Fibroblast of skin of right quadriceps (primary cell): Measurements from ENCODE around the gene TMEM54.

Experiments
- DNase-seq: peaks from one replicate; pipeline ENCODE4 v3.0.0-alpha.2; 2013

Gene TMEM54

DNA sequence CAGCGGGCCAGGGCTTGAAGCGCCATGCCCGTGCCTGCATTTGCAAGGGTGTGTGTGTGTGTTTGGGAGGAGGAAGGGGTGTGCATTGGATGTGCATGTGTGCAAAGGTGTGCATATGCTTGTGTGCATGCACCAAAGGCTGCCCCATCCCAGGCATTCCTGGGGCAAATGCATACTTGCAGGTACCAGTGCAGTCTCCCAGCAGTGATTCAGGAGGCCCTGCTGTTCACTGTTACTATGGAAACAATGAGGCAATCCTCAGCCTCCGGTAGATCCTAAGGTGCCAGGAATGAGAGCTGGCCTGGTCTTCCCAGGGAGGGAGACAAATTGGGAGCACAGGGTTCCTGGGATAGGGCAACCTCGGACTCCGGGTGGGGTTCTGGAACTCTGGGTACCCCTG, 23.0 kb downstream of the TMEM54 start:
- no peak for DNase-seq

DNA sequence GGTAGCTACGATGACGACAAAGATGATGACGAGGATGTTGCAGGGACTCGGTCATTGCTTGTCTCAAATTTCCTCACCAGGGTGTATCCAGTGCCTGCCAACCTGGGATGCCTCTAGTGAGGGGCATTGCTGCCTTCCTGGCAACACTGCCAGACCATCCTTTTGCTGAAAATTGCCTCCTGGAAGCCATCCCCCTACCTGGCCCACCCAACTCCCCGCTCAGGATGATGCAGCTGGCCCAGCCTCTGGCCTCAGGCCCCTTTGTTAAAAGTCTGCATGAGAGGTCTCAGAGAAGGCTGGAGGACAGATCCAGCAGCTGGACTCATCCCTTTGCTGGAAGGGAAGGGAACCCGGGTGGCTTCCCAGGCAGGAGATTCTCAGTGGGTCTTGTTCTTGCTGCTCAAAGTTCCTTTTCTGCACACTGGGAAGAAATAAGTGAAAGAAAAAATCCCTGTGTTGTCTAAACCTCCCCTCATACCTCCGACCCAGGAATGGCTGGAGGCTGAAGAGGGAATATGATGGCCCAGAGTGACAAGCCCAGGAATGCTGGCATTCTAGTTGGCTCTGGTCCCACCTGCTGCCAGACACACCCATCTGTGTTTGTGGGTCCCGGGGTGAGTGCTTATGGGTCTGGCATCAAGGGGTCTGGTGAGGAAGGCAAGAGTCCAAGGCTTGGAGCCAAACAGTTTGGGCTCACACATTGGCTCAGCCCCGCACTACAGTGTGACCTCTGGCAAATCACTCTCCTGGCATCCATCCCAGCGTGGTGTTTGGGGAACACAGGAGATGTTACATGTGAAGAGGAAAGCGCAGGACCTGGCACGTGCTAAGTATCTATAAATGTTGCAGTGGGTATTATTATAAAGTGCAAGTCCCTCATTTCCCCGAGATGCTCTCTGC, 23.7 kb downstream of the TMEM54 start:
- no peak for DNase-seq

DNA sequence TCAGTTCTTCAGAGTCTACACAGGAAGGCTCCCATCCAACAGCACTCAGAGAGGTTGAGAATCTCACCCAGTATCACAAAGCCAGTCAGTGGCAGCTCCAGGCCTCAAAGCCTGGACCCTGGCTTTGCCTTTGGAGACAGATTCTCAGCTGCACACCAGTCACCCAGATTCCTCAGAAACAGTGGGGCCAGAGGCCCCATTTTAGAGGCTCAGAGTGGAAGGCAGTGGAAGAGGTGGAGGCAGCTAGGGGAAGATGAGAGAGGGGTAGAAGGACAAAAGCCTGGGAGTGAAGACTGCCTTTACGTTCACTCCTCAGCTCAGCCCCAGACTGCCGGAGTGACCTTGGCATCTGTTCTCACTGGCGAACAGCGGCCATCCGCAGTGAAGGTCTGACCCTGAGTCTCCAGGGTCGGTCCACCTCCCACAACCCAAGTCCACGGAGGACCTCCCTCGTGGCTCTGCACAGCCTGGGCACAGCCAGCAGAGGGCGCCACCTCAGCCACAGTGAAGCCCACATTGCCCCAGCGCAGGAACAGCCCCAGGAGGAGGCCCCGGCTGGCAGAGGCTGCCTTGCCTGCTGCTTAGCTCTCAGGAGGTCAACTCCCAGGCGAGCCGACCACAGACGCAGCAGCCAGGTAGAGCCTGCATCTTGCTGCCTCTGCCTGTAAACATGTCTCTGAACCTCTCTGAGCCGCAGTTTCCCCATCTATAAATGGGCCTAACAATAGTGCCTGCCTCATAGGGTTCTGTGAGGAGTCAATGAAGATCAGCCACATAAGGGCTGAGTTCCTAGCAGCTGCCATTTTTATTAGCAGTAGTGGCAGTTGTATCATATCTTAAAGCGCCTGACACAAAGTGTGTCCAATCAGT, 24.6 kb downstream of the TMEM54 start:
- DNase-seq = peak; percentile 23

DNA sequence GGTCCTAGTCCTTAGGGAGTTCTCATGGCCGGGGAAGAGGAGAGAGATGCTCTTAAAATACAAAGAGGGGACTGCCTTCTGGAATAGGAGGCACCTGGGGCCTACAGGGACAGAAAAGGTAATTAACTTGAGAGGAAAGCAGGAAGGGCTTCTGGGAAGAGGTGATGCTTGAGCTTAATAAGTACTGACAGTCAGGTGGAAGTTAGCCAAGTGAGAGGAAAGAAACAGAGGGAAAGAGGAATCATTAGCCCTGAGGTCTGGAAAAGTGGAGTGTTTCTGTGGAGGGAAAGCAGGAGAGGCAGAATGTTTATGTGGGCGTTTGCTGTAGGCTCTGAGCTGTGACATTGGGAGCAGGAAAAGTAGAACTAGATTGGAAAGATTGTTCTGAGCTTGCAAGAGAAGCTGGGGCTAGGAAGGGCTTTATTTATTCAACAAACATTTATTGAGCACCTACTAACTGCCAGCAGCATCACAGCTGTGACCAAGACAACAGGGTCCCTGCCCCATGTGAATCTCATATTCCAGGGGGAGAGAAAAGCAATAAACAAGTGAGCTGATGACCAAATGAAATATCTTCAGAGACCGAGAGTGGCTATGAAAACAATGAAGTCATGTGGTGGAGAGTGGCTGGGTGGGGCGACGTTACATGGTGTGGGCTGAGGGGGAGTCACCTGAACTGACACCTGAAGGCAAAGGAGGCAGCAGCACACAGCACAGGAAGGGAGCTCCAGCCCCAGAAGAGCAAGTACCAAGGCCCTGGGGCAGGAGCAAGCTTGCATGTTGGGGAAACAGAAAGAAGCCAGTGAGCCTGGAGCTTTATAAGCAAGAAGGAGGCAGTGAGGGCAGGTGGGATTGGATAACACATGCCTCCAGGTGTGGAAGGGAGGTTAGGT, 26.1 kb downstream of the TMEM54 start:
- no peak for DNase-seq

DNA sequence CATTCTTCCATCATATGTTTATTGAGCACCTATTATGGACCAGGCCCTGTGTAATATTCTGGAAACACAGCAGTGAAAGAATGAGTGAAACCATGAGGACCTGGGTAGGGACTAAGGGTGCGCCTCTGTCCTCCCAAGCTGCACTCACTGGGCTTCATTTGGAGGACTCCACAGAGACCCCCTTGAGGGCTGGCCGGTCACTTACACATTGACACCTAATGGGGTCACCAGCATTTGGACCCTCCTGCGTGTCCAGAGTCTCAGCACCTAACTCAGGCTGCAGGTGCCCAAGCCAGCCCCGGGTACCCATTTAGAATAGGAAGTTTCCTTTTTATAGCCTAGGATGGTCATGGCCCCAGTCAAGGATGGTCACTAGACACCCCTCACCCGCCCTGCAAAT, 27.7 kb downstream of the TMEM54 start:
- DNase-seq = no peak

DNA sequence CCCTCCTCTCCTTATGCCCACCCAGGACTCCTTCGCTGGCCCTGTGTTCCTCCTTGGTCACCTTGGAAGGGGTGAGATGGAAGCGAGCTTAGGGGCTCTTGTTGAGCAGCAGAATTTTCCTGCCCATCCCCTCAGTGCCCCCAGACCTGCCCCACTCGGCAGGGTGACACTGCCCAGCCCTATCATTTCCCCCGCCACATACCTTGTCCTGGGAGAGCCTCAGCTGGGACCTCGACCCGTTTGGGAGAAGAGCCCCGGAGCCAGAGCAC, 29.1 kb downstream of the TMEM54 start:
- no peak for DNase-seq

DNA sequence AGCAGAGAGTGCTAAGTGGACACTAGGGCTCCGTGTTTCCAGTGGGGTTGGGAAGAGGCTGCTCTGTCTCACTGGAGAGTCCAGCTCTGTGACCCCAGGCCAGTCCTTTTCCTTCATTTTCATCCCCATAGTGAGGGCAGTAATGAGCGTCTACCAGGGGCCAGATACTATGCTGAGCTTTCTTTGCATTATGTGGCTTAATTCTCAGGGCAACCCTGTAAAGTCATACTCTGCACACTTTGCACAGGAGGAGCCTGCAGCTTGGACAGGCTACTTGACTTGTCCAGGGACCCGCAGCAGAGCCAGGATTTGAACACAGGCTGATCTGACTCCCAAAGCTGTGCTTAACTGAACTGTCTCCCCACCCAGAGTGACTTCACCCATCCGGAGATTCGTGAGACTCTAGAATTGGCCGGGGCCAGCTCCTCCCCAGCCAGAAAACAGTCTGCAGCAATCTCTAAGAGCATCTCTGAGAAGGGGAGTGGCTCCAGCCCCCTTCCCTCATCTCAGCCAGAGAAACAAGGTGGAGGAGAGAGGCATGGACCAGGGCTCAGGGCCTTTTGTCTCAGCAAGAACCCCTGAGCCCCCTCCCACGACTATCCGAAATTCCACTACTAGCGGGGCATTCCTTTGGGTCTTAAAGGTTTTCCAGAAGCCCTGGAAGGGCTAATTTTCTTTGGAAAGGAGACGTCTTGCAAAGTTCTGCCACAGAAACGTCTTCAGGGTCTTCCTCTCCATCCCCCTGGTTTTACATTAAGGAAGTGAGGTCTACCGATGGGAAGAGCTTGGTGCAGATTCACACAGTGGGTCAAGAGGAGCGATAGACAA, 29.6 kb downstream of the TMEM54 start:
- peak; percentile 23 for DNase-seq

DNA sequence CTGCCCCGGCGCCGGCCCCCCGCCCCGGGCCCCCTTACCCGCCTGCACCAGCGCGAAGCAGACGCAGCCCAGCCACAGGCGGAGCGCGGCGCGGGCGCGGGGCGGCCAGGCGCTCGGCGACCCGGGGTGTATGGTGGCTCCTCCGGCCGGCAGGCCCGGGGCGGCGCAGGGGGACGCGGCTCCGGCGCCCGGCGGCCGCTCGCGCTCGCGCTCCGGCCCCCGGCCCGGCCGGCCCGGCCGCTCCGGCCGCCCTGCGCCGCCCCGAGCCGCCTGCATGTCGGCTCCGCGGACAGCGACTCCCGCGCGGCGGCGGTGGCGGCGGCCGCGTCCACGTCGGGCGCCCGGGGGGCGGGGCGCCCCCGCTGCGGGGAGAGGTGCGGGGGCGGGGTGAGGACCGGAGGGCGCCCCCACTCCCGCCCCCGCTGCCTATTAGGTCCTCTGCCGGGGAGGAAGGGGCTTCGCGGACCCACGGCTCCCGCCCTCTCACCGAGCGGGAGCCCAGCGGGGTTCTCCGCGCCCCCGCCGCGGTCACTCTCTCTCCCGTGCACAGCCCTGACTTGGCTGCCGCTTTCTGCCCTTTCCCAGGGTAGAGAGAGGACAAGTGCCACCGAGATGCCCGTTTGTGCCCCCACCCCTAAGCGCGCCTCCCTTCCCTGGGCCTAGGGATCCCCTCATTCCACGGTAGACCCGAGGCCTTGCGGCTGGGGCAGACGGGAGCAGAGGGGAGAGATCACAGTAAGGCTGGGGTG, 30.4 kb downstream of the TMEM54 start, which contains the start of gene FNDC5:
Gene FNDC5 (minus strand): TSS at position 298 of the 749 bp plus-strand sequence.
- peak; percentile 34 for DNase-seq

DNA sequence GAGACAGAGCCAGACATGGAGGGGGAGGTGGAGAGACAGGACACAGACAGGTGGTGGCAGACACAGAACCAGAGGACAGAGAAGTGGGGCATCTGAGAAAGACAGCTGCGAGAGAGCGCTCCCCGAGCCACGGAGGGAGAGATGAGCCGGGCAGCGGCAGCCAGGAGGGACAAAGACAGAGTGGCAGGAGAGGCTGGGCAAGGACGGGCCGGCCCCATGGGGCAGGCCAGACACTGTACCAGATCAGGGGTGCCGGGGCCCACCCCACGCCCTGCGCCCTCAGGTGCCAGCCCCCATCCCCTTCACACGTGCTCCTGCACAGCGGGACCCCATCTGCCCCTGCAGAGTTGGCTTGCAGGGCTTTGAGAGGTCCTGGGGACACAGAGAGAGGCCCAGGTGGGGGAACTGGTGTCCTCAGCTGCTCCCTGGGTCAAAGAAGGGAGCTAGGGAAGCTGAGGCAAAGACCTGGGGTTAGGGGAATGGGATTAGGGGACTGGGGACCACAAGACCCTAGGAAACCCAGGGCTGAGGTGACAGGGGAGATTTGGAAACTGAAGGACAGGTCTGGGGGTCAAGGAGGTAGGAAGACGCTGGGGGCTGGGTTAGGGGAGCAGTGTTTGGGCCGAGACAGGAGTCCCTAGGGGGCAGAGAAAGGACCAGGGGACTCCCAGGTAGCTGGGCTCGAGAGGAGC, 31.1 kb downstream of the TMEM54 start:
- no peak for DNase-seq

DNA sequence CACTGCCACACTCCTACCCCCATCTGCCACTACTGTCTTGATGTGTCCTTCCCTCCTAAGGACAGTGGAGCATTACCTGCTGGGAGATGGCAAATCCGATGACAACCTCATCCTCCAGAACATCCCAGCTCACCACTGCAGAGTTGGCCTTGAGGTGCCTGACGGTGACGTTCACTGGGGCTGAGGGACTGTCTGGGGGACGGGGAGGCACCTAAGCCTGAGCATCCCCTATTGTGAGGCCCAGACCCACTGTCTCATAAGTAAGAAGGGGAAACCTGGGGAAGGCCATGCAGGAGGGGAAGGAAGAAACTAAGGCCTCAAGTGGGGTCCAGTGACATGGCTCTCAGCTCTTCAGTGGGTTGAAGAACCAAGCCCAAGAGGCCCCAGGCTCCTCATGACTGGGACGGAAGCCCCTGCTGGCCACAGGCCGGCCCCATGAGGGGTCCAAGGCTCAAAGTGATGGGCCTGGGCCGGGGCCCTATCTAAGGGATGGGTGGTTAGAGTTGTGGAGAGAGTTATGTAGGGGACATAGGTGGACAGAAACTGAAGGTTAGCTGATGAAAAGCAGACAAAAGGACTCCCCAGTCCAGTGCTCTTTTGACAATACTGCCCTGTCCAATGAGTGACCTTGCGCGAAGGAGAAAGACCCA, 32.3 kb downstream of the TMEM54 start:
- DNase-seq = no peak

DNA sequence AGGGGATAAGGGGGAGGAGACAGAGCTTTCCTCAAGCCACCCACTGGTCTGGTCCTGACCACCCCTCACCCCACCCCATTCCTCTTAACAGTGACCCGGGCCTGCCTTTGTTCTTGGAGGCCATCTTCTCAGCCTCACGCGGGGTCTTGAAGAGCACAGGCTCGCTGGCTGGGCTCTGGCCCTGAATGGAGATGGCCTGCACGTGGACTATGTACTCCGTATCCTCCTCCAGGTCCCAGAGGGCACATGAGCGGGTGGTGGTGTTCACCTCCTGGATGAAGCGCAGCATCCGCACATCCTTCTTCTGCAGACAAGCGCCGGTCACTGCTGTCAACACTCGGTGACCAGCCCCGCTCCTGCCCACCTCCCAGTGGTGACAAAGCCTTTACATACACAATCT, 33.1 kb downstream of the TMEM54 start:
- DNase-seq = no peak

DNA sequence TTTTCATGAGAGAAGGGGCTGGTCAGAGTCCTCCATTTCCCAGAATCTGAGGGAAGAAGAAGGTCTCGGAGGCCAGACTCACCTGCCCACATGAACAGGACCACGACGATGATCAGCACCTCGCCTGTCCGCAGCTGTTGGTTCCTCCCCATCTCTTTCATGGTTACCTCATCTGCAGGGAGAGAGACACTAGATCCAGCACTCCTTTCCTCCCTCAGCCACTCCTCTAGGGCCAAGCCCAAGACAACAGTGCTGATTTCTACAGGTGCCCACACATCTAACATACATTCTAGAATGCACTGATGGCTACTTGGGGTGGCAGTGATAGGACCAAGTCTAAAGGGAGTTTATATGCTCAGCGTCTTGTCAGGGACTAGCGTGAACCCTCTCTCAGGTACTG, 33.5 kb downstream of the TMEM54 start:
- no peak for DNase-seq

DNA sequence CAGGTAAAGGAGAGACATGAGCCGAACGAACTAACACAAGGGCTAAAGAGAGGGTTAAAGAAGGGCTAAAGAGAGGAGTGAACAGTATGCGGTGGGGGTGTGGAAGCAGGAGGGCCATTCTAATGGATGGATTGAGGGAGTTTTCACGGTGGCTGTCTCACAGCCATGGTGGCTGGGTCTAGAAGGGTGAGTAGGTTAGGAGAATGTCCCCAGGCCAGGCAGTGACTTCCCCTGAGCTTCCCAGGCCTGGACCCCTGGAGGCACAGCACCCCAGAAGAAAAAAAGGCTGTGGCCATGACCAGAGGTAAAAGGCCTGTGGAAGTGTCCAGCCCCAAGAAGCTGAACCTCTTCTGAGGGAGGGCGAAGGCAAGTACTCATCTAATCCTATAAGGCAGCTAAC, 34.0 kb downstream of the TMEM54 start:
- DNase-seq = no peak

DNA sequence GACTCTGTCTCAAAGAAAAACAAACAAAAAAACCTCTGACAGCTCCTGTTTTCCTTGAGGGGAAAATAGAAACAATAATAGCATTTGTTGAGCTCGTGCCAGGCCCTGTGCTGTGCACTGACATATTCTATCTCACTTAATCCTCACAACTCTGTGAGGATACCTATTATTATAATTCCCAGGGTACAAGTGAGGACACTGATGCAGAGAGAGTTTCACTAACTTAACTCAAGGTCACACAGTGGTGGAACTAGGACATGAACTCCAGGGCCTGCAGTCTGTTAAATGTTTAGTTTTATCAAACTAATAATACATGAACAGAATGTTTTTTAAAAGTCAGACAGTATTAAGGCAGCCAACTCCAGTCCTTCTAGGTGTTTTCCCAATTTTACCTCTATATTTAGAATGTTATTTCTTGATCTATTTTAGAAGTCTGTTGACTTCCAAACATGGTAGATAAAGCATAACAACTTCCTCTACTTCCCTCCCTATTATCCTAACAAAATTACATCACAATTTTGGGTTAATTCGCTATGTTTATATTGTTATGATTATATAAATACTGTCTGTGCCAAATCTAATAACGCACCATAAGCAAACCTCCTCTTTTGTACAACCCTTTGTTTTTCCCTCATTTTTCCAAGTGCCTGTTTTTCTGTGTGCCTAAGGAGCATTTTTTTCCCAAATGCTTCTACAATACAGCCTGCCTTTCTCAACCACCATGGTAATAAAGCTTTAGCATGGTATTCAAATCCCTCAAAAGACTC, 35.4 kb downstream of the TMEM54 start:
- DNase-seq = no peak

DNA sequence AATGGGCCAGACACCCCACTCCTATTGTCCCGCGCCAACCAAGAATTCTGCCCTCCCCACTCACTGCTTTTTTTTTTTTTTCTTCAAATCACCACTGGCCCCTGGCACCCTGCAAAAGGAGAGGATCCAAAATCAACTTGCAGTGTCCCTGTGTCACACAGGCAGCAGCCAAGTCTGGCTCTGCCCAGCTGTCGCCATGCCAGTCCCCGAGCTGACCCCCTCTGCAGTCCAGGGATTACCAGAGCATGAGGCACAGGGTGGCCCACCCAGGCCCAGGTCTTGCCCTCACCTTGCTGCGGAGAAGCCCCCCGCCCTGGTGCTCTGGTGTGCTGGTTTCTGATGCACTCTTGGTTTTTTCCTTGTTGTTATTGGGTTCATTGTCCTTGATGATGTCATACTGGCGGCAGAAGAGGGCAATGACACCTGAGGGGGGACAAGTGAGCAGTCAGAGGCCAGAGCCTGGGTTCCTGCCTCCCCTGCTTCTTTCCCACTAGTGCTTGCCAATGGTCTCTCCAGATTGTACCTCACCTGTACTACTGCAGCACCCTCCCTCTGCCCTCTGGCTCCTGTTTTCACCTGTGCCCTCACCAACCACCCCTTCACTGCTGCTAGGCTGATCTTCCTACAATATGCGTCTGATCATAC, 36.7 kb downstream of the TMEM54 start:
- no peak for DNase-seq

DNA sequence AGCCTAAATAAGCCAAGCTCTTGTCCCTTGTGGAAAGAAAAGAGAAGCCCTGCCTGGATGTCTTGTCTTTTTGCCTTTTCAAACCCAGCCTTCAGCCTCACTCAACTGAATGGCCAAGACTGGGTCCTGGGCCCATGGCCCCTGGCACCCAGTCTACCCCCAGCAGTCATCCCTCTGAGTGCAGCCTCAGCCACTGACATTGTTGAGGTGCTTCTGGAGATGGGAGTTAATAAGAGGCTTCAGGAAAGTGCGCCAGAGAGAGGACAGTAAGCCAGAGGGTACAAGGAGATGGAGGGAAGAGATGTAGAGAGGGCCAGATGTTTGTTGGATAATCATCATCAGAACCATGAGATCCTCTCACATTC, 37.3 kb downstream of the TMEM54 start:
- DNase-seq = no peak

DNA sequence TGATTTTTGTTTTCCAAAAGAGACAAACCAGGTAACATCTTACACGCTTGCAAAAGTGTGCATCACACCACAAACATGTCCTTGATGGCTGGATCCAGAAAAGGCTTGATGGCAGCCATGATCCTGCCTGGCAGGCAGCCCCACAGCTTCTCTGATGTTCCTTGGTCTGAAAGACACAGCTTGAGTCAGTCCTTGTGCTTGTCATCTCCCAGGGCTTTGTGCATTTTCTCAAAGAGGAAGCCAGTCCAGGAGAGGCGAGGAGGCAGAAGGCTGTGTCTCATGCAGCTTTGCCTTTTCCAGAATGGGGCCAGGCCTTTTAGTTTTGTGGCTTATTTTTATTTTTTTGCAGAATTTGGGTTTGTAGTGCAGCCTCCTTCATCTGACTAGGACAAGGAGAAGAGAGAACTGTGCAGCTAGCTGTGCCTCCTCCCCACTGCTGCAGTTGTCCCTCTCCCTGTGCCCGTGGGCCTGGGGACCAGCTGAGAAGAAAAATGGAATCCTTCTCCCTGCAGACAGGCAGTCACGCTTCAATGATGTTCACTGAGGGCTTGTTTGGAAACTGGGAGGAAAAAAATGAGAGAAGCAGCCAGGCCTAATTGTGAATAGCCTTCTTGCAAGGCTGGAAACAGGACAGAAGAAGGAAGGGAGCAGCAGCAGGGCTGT, 37.8 kb downstream of the TMEM54 start:
- no peak for DNase-seq

DNA sequence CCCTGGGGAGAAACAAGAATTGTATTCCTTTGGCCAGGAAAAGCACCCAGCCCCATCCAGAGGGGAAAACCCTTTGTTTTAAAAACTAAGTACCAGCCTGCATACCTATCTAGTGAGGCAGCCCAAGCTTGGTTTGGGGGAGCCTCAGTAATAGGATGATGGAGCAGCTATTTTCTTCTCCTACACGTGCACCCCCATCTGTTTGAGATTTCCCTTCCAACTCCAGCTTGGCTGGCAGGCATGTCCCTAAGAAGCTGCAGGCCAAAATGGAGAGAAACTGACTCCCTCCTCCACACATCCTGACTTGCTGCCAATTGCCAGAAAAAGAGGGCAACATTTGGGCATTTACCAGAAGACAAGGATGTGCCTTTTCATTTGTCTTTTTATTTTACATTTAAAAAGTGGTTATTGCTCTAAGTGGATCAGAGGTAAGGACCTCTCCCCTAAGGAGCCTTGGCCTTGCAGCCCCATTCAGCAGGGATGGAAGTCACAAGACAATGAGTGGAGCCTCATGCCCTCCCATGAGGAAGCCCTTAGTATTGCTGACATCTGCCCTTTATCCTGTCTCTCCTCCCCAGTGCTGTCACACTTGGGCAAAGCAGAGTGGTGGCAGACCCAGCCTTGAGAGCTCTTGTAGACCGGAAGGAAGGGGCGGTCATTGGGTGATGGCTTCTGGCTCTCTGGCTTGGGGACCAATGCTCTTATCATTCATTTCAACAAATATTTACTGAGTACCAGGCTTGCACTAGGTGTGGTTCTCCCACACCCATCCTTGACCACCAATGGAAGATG, 39.1 kb downstream of the TMEM54 start:
- peak; percentile 10 for DNase-seq
